GM19099 (cell line): ENCODE measurements around the gene GCAT.

Experiments
- POLR2A ChIP-seq: IDR thresholded peaks from 3 replicates; pipeline ENCODE4 v1.6.1; 2011; ENCODE audit warnings: low read depth; ENCODE audit not compliant: insufficient read length; ENCODE audit errors: extremely low read depth

GCAT gene

DNA sequence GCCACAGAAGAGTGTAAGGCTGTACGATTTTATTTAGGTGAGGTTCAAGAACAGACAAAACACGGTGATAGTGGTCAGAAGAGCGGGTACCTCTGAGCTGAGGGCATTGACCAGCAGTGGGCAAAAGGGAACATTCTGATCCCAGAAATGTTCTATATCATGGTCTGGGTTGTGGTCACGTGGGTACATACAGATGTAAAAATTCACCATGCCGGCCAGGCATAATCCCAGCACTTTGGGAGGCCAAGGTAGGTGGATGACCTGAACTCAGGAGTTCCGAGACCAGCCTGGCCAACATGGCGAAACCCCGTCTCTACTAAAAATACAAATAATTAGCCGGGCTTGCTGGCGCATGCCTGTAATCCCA lies 31.1 kb upstream of the GCAT start:
- no peak for TF ChIP-seq POLR2A

GRCh38 chr22:37777122-37777687 lies 30.5 kb upstream of the GCAT start:
- TF ChIP-seq POLR2A: no peak

- no peak for TF ChIP-seq POLR2A
Observed at GRCh38 chr22:37778370-37779009, 29.2 kb upstream of the GCAT start.

DNA sequence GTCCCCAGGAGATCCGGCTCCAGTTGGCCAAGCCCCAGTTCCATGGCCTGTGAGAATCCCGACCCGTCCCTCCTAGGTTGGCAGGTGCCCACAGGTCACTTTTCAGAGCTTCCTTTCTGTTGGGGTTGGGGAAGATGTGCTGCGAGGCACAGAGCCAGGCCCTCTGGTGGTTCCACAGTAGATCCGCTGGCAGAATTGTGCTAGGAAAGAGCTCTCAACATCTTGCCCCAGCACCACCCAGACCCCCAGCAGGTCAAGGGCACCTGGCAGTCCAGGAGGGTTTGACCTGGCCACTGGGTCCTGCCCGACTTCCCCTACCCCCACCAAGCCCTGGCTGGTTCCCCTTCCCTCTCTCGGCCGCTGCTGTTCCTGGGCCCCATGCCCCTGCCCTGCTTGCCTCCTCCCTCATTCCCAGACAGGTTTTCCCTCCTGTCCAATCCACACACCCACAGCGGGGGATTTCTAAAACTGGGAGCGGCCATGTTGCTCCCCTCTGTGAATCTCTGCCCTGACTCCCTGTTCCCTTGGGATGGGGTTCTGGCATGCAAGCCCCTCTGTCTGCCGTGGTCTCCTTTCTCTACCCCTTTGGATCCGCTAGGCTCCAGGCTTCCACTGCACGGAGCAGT lies 26.2 kb upstream of the GCAT start:
- no peak for TF ChIP-seq POLR2A

DNA sequence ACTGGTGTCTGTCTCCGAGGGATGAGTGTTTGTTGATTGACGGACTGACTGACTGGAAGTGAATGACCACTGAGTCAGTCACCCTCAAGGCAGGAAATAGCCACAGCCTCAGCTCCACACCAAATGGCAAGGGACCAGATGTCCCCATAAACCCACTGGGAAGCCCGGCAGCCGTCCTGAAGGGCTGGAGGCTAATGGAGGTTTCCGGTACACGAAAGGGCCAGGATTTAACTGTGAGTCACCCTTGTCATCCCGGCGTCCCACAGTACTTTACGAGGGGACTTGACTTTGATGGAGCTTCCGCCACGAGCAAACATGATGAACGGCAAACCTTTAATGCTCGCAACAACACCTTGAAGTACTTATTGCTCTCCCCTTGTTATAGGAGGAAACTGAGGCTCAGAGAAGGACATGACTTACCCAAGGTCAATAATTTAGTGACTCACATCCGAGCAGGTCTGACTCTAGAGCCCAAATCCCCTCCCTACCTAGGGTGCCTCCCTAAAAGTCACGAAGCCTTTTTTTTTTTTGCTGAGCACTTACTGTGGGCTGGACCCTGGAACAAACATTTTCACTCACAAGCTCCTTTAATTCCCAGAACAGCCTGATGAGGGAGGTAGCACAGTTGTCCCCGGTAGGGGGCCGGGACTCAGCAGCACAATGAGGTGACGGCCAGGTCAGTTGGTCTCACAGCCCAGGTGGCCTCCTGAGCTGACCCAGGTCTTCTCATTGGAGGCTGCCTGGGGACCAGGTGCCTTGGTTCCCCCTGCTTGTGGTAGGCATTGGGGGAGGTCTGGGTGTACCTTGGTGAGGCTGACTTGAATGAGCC lies 25.2 kb upstream of the GCAT start:
- no peak for TF ChIP-seq POLR2A

GRCh38 chr22:37784829-37785495 lies 22.8 kb upstream of the GCAT start:
- TF ChIP-seq POLR2A: no peak

DNA sequence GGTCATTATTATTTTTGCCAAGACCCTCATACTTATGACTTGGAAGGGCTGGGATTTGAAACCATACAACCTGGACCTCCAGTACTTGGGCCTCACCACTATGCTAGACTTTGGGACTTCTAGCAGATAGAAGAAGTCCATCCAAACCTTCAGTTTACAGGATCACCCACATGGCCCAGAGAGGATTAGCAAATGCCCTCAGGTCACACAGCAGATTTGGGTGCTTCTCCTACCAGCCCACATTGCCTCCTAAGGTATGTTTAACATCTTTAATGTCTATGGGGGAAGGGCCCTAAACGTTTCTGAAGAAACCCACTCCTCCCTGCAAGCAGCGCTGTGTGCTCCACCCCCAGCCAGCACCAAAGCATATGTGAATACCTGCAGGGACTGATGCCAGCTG lies 17.5 kb upstream of the GCAT start:
- TF ChIP-seq POLR2A: no peak

GRCh38 chr22:37792494-37792893 lies 15.2 kb upstream of the GCAT start:
- no peak for TF ChIP-seq POLR2A

GRCh38 chr22:37794376-37794775 lies 13.4 kb upstream of the GCAT start:
- no peak for TF ChIP-seq POLR2A

DNA sequence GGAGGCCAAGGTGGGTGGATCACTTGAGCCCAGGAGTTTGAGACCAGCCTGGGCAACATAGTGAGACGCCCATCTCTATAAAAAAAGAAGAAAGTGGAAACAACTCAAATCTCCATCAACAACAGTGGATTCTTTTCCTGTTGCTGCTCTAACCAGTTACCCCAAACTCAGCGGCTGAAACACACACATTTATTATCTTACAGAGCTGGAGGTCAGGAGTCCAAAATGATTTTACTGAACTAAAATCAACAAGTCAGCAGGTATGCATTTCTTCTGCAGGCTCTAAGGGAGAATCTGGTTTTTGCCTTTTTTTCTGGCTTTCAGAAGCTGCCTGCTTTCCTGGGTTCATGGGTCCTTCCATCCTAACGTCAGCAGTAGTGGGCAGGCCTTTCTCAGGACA lies 11.7 kb upstream of the GCAT start:
- no peak for TF ChIP-seq POLR2A

DNA sequence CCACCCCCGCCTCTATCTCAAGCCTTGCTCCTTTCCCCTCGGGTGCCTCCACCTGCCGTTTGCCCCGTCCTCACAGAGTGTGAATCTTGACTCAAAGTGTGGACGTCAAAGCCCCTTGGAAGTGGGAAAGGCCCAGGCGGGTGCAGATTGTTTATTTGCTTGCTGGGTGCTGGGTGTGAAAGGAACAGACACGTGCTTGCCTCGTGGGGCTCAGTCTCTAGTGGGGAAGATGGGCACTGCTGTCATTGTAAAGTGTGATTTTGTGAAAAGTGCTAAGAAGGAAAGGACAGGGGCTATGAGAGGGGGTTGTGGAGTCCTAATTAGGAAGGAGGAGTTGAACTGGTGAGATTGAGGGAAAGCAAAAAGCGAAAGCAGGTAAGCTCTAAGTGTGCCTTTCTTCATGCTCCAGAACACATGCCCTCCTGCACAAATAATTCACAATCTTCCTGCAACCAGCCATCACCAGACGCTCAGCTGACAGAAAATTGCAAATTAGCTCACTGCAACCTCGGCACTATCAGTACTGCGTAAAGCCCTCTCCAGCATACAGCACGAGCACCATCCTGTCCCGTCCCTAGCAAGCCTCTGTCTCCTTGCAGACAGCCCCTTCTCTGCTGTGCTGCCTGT lies 9.7 kb upstream of the GCAT start:
- no peak for TF ChIP-seq POLR2A

GRCh38 chr22:37801946-37802309 lies 5.8 kb upstream of the GCAT start:
- TF ChIP-seq POLR2A: no peak

- TF ChIP-seq POLR2A: no peak
Observed at GRCh38 chr22:37802310-37803194, 5.2 kb upstream of the GCAT start.

GRCh38 chr22:37803195-37803638 lies 4.5 kb upstream of the GCAT start:
- no peak for TF ChIP-seq POLR2A
